A549 (cell line): ENCODE results near the gene PRDM15. TPM values are rescaled to one million over a fixed set of nuclear protein-coding genes. Genes with fewer than 3 reads are reported as not detected.
A peak's percentile ranks its signal among the peaks of the same experiment; 100 is the strongest.

Experiments used
- ATAC-seq, 2 experiments: fragments of 200-7000 bp in 1 of 2; fragments of >200 bp in 1 of 2; cut with Nextera tagmentation in 1 of 2; cut with Tn5 transposase in 1 of 2; 3 replicates each; pipeline versions ENCODE4 v1.8.0 to v1.9.1; 2018 to 2020; ENCODE audit warnings: mild to moderate bottlenecking in 1 of 2, moderate library complexity in 1 of 2
- CTCF ChIA-PET: fragments of 300-600 bp; sonication (Branson Sonifier 250); formaldehyde crosslinking; extraction: SDS; loops from one replicate; lab custom pipeline; 2021; ENCODE audit warnings: antibody characterized with exemption, inconsistent platforms; lab: Yijun Ruan, JAX
- POLR2A ChIA-PET: fragments of 350-600 bp; formaldehyde crosslinking; extraction: SDS; loops from one replicate; lab custom pipeline; 2021; ENCODE audit warnings: antibody characterized with exemption, inconsistent platforms; lab: Yijun Ruan, JAX
- DNase-seq, 2 experiments: peaks; one replicate each; pipeline versions ENCODE4 v3.0.0 to v3.0.0-alpha.2; 2011 to 2016; ENCODE audit warnings: low read depth in 1 of 2, low spot score in 1 of 2
- FAIRE-seq: peaks from 2 replicates; lab custom pipeline; 2011; peaks lifted over from hg19 to GRCh38; lab: Jason Lieb, UNC
- H3K27ac ChIP-seq, 2 experiments: fragments of >200 bp; sonication (Bioruptor Twin); formaldehyde crosslinking; 3 replicates each; pipeline ENCODE4 v1.5.1; 2016 to 2017
- H3K4me1 ChIP-seq: fragments of >200 bp; sonication (Bioruptor Twin); formaldehyde crosslinking; 3 replicates; pipeline ENCODE4 v1.6.1; 2016
- H3K4me2 ChIP-seq: fragments of >200 bp; sonication (Bioruptor Twin); formaldehyde crosslinking; 3 replicates; pipeline ENCODE4 v1.6.1; 2016
- H3K4me3 ChIP-seq: fragments of >200 bp; sonication (Bioruptor Twin); formaldehyde crosslinking; 3 replicates; pipeline ENCODE4 v1.5.1; 2016
- H3K9me3 ChIP-seq: fragments of >200 bp; sonication (Bioruptor Twin); formaldehyde crosslinking; 3 replicates; pipeline ENCODE4 v1.6.1; 2016
- CEBPB ChIP-seq, 2 experiments: fragments of >200 bp in 1 of 2; sonication (Bioruptor Twin) in 1 of 2; formaldehyde crosslinking in 1 of 2; IDR thresholded peaks; 2 replicates each; pipeline ENCODE4 v1.6.1; 2012 to 2016
- JUNB ChIP-seq: fragments of >200 bp; sonication (Bioruptor Twin); formaldehyde crosslinking; IDR thresholded peaks from 2 replicates; pipeline ENCODE4 v1.6.1; 2016
- MYC ChIP-seq: IDR thresholded peaks from 2 replicates; pipeline ENCODE4 v1.6.1; 2012; ENCODE audit warnings: mild to moderate bottlenecking, inconsistent platforms, low read length, improper control_type of control experiment, borderline replicate concordance
- NR3C1 ChIP-seq: fragments of >200 bp; sonication (Bioruptor Twin); formaldehyde crosslinking; IDR thresholded peaks from 3 replicates; pipeline ENCODE4 v1.6.1; 2017
- RFX5 ChIP-seq: fragments of 450-650 bp; IDR thresholded peaks from 2 replicates; pipeline ENCODE4 v1.7.1; 2014; ENCODE audit warnings: antibody characterized with exemption, mild to moderate bottlenecking, moderate library complexity
- TFCP2L1 ChIP-seq: fragments of 250-450 bp; sonication (Bioruptor Pico); IDR thresholded peaks from 2 replicates; pipeline ENCODE4 v1.5.0; 2021; ENCODE audit warnings: mild to moderate bottlenecking
- ZFP36 ChIP-seq: fragments of 450-650 bp; IDR thresholded peaks from 2 replicates; pipeline ENCODE4 v1.6.1; 2014; ENCODE audit warnings: borderline replicate concordance; ENCODE audit not compliant: partially characterized antibody
- WGBS: methylation state at CpG from one replicate; pipeline ENCODE4 v1.1.6; 2017; ENCODE audit errors: missing lambda C conversion rate; 5-methylcytosine and 5-hydroxymethylcytosine counted together
- polyA plus RNA-seq, 4 experiments: library from polyadenylated mRNA; depleted of rRNA in 3 of 4; stranded (reverse); fragments of >200 nt; fragmentation: RNase III in 1 of 4; extraction: RNeasy Plus Mini Kit Qiagen cat#74134 plus additional on column Dnase treatment in 1 of 4; gene quantifications; 2 replicates in 3 of 4; 3 replicates in 1 of 4; pipeline ENCODE4 v1.2.3, GENCODE V29; 2011 to 2017
- TF ChIP-seq, protein P1 (sequence below): IDR thresholded peaks from 2 replicates; pipeline ENCODE4 v1.6.1; 2012
- TF ChIP-seq, protein P2 (sequence below): fragments of 250-450 bp; sonication (Bioruptor Pico); IDR thresholded peaks from 2 replicates; pipeline ENCODE4 v1.5.0; 2021; ENCODE audit warnings: mild to moderate bottlenecking, moderate library complexity, borderline replicate concordance

The PRDM15 gene
- polyA plus RNA-seq, 2 of the 4 experiments (the other 2 are of a cell fraction), result 4.5 to 6.1 TPM

DNA sequence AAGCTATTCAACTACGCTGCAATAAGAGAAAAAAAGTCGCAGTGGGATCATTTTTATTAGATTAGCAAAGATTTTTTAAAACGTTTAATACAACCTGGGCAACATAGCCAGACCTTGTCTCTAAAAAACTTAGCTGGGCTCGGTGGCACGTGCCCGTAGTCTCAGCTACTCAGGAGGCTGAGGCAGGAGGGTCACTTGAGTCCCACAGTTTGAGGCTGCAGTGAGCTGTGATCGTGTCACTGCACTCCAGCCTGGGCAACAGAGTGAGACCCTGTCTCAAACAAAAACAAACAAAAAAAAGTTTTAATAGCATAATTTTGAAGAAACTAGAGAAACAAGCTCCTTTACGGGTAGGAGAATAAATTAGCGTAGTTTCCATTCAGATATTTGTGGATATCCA is 1.0 kb upstream of the PRDM15 start:
- no peak for ATAC-seq
- ChIA-PET POLR2A (interaction anchor here (0.7 to 1.1 kb wide), 2 partner anchors 13 to 17 kb away, joined by 3 read pairs; no protein-coding TSS in a partner anchor), CTCF (interaction anchor here (1.0 kb wide), 1 partner anchor 65 kb away, joined by 3 read pairs; no protein-coding TSS in a partner anchor)
- TF ChIP-seq MYC, result no peak
- TF ChIP-seq NR3C1, result no peak
- TF ChIP-seq, protein P1, sequence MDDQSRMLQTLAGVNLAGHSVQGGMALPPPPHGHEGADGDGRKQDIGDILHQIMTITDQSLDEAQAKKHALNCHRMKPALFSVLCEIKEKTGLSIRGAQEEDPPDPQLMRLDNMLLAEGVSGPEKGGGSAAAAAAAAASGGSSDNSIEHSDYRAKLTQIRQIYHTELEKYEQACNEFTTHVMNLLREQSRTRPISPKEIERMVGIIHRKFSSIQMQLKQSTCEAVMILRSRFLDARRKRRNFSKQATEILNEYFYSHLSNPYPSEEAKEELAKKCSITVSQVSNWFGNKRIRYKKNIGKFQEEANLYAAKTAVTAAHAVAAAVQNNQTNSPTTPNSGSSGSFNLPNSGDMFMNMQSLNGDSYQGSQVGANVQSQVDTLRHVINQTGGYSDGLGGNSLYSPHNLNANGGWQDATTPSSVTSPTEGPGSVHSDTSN, result no peak
- TF ChIP-seq RFX5, result no peak
- FAIRE-seq, result no peak
- Histone ChIP-seq H3K9me3 (no peaks in the 10 kb centered on the region), H3K4me3 (peak overlapping the region; percentile 57), H3K4me2 (peak overlapping the region; percentile 69), H3K27ac (peak overlapping the region; percentile 99 to 100; a peak in 5 of 6 replicates), H3K4me1 (peaks cover 8% of the 10 kb centered on the region; the same call in 2 of the 3 replicates)
- 79% methylated on average over 9 of the region's 9 CpGs for whole genome bisulfite sequencing
- DNase-seq, result no peak

DNA sequence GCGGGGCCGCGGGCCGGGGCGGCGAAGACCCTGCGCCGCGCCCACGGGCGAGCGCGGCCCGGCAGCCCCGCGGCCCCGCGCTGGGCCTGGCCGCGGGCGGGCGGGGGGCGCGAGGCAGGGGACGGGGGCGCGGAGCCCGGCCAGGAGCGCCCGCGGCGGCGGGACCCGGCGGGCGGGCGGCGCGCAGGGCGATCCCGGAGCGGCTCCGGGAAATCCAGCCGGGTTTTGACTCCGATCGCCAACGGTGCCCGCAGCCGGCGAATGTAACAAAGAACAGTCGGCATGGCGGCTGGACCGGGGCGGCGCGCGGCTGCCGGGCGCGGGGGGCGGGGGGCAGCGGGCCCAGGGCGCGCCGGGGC is 334 bp downstream of the PRDM15 start:
- H3K4me2 ChIP-seq, result peak overlapping the region; percentile 94; the same call in 2 of the 3 replicates
- H3K4me3 ChIP-seq, result peak overlapping the region; percentile 57
- CTCF ChIA-PET, result interaction anchor here (0.5 to 1.0 kb wide), 2 partner anchors 80 to 1081 kb away, joined by 3 read pairs; no protein-coding TSS in a partner anchor
- peaks cover 8% of the 10 kb centered on the region; the same call in 2 of the 3 replicates for H3K4me1 ChIP-seq
- TF ChIP-seq JUNB, result no peak
- H3K27ac ChIP-seq, result peak overlapping the region; percentile 99 to 100
- no peaks in the 10 kb centered on the region for H3K9me3 ChIP-seq
- DNase-seq, result peak; percentile 56 to 68
- FAIRE-seq, result no peak
- WGBS, result no CpG with 5 or more reads among the region's 65 CpGs
- ATAC-seq, result peak; percentile 34 to 83
- POLR2A ChIA-PET, result interaction anchor here (1.3 kb wide), 1 partner anchor 20 kb away, joined by 4 read pairs; no protein-coding TSS in a partner anchor

DNA sequence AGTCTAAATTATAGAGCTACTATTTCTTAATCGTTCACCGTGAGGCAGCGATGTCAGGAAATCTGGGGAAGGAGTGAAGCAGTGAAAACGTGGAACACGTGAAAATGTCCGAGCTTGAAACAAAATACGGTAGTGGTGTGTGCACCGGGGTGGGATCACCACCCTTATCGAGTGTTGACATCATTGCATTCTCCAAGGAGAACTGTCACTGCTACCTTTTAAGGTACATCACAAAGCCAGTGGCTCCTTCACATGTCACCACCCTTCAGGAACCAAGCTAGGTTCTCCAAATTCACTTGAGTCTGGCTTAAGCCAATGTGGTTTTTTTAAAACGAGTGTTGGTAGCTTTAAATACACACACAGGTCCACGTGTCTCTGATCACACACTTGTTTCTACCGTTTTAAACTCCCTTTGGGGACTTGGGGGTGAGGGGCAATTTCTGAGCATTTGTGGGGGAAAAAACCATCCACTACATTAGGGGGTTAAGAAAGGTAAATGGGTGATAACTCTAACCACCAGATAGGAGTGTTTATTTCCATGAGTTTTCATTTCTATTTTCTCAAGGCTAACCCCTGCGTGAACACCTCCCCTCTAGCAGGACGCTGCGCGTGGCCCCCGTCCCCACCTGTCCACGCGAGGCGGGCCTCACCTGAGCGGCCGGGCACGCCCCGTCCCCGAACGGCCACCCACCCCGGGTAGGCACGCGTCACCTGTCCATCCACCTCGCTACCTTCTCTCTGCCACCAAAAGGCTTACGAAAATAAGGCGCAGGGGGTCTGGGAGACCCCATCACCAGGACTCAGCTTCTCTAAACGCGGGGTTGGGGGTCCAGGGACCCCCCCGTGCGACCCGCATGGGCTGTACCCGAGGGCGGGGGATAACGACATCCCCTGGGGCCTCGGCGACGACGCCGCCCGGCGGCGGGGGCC is 978 bp downstream of the PRDM15 start:
- FAIRE-seq (no peak), ATAC-seq (no peak), DNase-seq (peak in 1 of 2 experiments; percentile 7)
- no peaks in the 10 kb centered on the region for H3K9me3 ChIP-seq
- peak overlapping the region; percentile 94 for H3K4me2 ChIP-seq
- peak overlapping the region; percentile 57 for H3K4me3 ChIP-seq
- H3K27ac ChIP-seq, result peak overlapping the region; percentile 99 to 100
- peaks cover 8% of the 10 kb centered on the region; the same call in 2 of the 3 replicates for H3K4me1 ChIP-seq
- CTCF ChIA-PET, result interaction anchor here (0.5 to 1.2 kb wide), 2 partner anchors 61 to 1081 kb away, joined by 3 to 5 read pairs; no protein-coding TSS in a partner anchor
- 27% methylated on average over 18 of the region's 48 CpGs for WGBS
- POLR2A ChIA-PET, result interaction anchor here (1.3 kb wide), 1 partner anchor 20 kb away, joined by 4 read pairs; no protein-coding TSS in a partner anchor
- TF ChIP-seq TFCP2L1 (CRISPR knock-in tag), result no peak

DNA sequence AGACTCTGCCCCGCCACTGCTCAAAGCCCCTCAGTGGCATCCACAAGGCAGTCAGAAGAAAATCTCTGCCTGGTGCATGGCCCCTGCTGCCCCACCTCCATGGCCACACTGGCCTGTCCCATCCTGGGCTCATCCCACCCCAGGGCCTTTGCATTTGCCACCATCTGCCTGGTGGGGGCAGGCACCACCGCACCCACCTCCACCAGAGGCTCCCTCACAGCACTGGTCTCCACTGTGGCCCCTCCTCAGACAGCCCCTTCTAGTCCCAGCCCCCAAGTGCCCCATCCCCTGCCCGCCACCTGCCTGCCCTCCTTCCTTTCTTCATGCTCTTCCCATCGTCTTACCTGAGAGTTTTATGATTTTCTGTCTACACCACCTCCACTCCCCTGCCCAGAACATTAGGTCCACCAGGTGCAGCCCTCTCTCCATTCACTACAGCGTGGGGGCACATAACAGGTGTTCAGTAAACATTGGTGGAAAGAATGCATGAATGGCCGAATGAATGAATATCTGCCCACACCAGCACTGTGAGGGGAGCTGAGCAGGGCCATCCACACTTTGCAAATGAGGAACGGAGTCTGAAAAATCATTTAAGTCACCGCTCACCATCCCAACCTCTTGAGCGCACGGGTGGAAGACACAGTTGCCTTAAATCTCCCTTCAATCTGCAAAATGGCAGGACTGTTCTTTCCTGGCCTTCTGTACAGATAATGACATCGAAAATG is 2.1 kb downstream of the PRDM15 start:
- H3K9me3 ChIP-seq, result no peaks in the 10 kb centered on the region
- WGBS, result 94% methylated on average over 11 of the region's 11 CpGs
- peaks cover 8% of the 10 kb centered on the region; the same call in 2 of the 3 replicates for H3K4me1 ChIP-seq
- peak overlapping the region; percentile 94 for H3K4me2 ChIP-seq
- ChIA-PET POLR2A (no interaction called here), CTCF (interaction anchor here (0.9 to 1.2 kb wide), 2 partner anchors 60 to 521 kb away, joined by 3 to 5 read pairs; no protein-coding TSS in a partner anchor)
- no peak overlapping the region for H3K4me3 ChIP-seq
- FAIRE-seq, result no peak
- no peak for TF ChIP-seq ZFP36
- no peak for DNase-seq
- H3K27ac ChIP-seq, result no peak overlapping the region
- no peak for ATAC-seq

DNA sequence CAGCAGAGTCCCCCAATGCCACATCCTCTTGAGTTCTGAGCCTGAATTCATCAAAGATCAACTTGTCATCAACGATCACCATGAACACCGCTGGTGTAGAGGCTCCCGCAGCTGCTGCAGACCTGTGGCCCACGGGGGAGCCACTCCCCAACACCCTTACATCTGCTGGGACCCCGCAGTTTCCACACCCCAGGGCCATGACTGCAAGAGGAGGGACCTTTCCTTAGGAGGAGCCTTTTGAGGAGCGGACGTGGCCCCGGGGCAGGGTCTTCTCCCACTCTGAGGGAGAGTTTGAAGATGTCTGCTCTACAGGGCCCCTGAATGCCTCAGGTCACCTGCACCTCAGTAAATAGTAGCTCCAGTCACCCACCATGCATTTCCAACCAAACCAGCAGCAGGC is 2.7 kb downstream of the PRDM15 start:
- ChIA-PET CTCF (interaction anchor here (0.9 to 1.2 kb wide), 2 partner anchors 232 to 522 kb away, joined by 3 read pairs; no protein-coding TSS in a partner anchor), POLR2A (no interaction called here)
- ATAC-seq, result no peak
- WGBS, result 88% methylated on average over 8 of the region's 8 CpGs
- H3K9me3 ChIP-seq, result no peaks in the 10 kb centered on the region
- no peak overlapping the region for H3K4me2 ChIP-seq
- H3K4me1 ChIP-seq, result peaks cover 8% of the 10 kb centered on the region; the same call in 2 of the 3 replicates
- DNase-seq, result no peak
- TF ChIP-seq CEBPB (IDR thresholded peaks at IDR 0.05), result no peak
- TF ChIP-seq, protein P2, sequence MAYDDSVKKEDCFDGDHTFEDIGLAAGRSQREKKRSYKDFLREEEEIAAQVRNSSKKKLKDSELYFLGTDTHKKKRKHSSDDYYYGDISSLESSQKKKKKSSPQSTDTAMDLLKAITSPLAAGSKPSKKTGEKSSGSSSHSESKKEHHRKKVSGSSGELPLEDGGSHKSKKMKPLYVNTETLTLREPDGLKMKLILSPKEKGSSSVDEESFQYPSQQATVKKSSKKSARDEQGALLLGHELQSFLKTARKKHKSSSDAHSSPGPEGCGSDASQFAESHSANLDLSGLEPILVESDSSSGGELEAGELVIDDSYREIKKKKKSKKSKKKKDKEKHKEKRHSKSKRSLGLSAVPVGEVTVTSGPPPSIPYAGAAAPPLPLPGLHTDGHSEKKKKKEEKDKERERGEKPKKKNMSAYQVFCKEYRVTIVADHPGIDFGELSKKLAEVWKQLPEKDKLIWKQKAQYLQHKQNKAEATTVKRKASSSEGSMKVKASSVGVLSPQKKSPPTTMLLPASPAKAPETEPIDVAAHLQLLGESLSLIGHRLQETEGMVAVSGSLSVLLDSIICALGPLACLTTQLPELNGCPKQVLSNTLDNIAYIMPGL (CRISPR knock-in tag), result no peak
- TF ChIP-seq, all 56 proteins: peak for 0
- no peak for FAIRE-seq
- Histone ChIP-seq H3K4me3 (no peak overlapping the region), H3K27ac (no peak overlapping the region)
